Measurements from ENCODE around the gene DDO. TPM values are rescaled to one million over a fixed set of nuclear protein-coding genes. Genes with fewer than 3 reads are reported as not detected.

Gene DDO
- total RNA-seq, 2 experiments from 2014 or later, result not detected

DNA sequence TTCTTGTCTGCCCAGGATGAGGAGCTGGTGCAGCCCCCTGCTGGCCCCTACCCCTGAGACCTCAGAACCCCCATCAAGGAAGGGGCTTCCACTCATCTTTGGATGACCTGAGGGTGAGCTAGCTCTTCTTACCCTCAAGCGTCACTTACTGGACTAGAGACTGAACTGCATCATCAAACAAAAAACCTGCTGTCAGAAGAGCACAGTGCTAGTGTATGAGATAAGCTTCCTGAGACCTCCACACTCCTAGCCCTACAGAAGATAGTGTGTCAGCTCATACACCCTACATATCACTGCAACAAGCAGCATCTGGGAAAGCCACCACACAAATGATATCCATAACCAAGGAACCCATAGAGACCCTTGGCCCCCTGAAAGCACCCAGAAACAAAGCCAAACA, 46.0 kb upstream of the DDO start:
- ChIA-PET POLR2A (no interaction called here), CTCF (ENCODE audit: unreplicated experiment) (no interaction called here)
- no TSS peak for BruUV-seq (replicated peaks)
- no peaks in the 10 kb centered on the region for H3K36me3 ChIP-seq (ENCODE audit: insufficient read depth, low read length)
- no peaks in the 10 kb centered on the region for H4K20me1 ChIP-seq (ENCODE audit: insufficient read depth, low read length)
- H3K4me3 ChIP-seq (ENCODE audit: low read depth, low read length, poor library complexity, severe bottlenecking), result no peak overlapping the region
- no peak overlapping the region for H3K27ac ChIP-seq (ENCODE audit: low read depth, low read length, poor library complexity, severe bottlenecking)
- peaks cover 13% of the 10 kb centered on the region; the same call in 1 of the 2 replicates for H3K9me3 ChIP-seq (ENCODE audit: low read length)
- no peak overlapping the region for H3K4me2 ChIP-seq (ENCODE audit: low read length)
- H3K9me2 ChIP-seq (ENCODE audit: insufficient read depth, low read length), result no peaks in the 10 kb centered on the region
- H3K4me1 ChIP-seq (ENCODE audit: insufficient read depth, low read length, poor library complexity, severe bottlenecking), result no peaks in the 10 kb centered on the region
- no peak for TF ChIP-seq CTCF (conservative IDR thresholded peaks at IDR 0.05; ENCODE audit: low read length)
- no peak for TF ChIP-seq EZH2phosphoT487 (IDR thresholded peaks at IDR 0.05; ENCODE audit: borderline replicate concordance, low read depth, low read length)
- H2AFZ ChIP-seq (ENCODE audit: low read length), result no peak overlapping the region
- H3K79me2 ChIP-seq (ENCODE audit: insufficient read depth, low read depth, low read length), result no peaks in the 10 kb centered on the region
- no peak for DNase-seq (ENCODE audit: low spot score)
- intact Hi-C loops (cut with micrococcal nuclease; ENCODE audit: unreplicated experiment), result no loop called here

GRCh38 chr6:110459137-110459536, 43.8 kb upstream of the DDO start:
- Histone ChIP-seq H3K27ac (ENCODE audit: low read depth, low read length, poor library complexity, severe bottlenecking) (no peak overlapping the region), H3K9me2 (ENCODE audit: insufficient read depth, low read length) (no peaks in the 10 kb centered on the region), H2AFZ (ENCODE audit: low read length) (no peak overlapping the region), H3K4me2 (ENCODE audit: low read length) (no peak overlapping the region), H3K4me1 (ENCODE audit: insufficient read depth, low read length, poor library complexity, severe bottlenecking) (no peaks in the 10 kb centered on the region), H4K20me1 (ENCODE audit: insufficient read depth, low read length) (no peaks in the 10 kb centered on the region), H3K79me2 (ENCODE audit: insufficient read depth, low read depth, low read length) (no peaks in the 10 kb centered on the region), H3K9me3 (ENCODE audit: low read length) (peaks cover 13% of the 10 kb centered on the region; the same call in 1 of the 2 replicates), H3K4me3 (ENCODE audit: low read depth, low read length, poor library complexity, severe bottlenecking) (no peak overlapping the region), H3K36me3 (ENCODE audit: insufficient read depth, low read length) (no peaks in the 10 kb centered on the region)
- no peak for TF ChIP-seq CTCF (conservative IDR thresholded peaks at IDR 0.05; ENCODE audit: low read length)
- no peak for TF ChIP-seq EZH2phosphoT487 (IDR thresholded peaks at IDR 0.05; ENCODE audit: borderline replicate concordance, low read depth, low read length)
- no TSS peak for BruUV-seq (replicated peaks)
- ChIA-PET CTCF (ENCODE audit: unreplicated experiment) (no interaction called here), POLR2A (no interaction called here)
- DNase-seq (ENCODE audit: low spot score), result no peak
- intact Hi-C loops (cut with micrococcal nuclease; ENCODE audit: unreplicated experiment), result no loop called here

DNA sequence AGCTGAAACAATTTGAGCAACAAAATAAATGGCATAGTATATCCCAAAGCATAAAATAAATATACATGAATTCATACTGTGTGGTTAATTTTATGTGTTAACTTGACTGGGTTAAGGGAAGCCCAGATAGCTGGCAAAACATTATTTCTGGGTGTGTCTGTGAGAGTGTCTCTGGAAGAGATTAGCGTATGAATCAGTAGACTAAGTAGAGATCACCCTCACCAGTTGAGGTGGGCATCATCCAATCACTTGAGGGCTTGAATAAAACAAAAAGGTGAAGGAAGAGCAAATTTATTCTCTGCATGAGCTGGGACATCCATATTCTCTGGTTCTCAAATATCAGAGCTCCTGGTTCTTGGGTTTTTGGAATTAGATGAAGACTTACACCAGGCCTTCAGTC, 43.1 kb upstream of the DDO start:
- H4K20me1 ChIP-seq (ENCODE audit: insufficient read depth, low read length), result no peaks in the 10 kb centered on the region
- TF ChIP-seq EZH2phosphoT487 (IDR thresholded peaks at IDR 0.05; ENCODE audit: borderline replicate concordance, low read depth, low read length) (no peak), CTCF (conservative IDR thresholded peaks at IDR 0.05; ENCODE audit: low read length) (no peak)
- BruUV-seq (replicated peaks), result no TSS peak
- H3K79me2 ChIP-seq (ENCODE audit: insufficient read depth, low read depth, low read length), result no peaks in the 10 kb centered on the region
- DNase-seq (ENCODE audit: low spot score), result no peak
- intact Hi-C loops (cut with micrococcal nuclease; ENCODE audit: unreplicated experiment), result no loop called here
- ChIA-PET CTCF (ENCODE audit: unreplicated experiment) (no interaction called here), POLR2A (no interaction called here)
- no peak overlapping the region for H3K4me3 ChIP-seq (ENCODE audit: low read depth, low read length, poor library complexity, severe bottlenecking)
- H3K4me1 ChIP-seq (ENCODE audit: insufficient read depth, low read length, poor library complexity, severe bottlenecking), result no peaks in the 10 kb centered on the region
- peaks cover 13% of the 10 kb centered on the region; the same call in 1 of the 2 replicates for H3K9me3 ChIP-seq (ENCODE audit: low read length)
- no peak overlapping the region for H3K27ac ChIP-seq (ENCODE audit: low read depth, low read length, poor library complexity, severe bottlenecking)
- H2AFZ ChIP-seq (ENCODE audit: low read length), result no peak overlapping the region
- H3K36me3 ChIP-seq (ENCODE audit: insufficient read depth, low read length), result no peaks in the 10 kb centered on the region
- H3K4me2 ChIP-seq (ENCODE audit: low read length), result no peak overlapping the region
- no peaks in the 10 kb centered on the region for H3K9me2 ChIP-seq (ENCODE audit: insufficient read depth, low read length)
